ENCODE data around the gene PNPO.

Gene PNPO

GRCh38 chr17:47948706-47949196, 7.4 kb downstream of the PNPO start:
- no peak overlapping the region for H3K4me3 ChIP-seq (ENCODE audit: control insufficient read depth, low read depth, low read length)
- no peak for DNase-seq (ENCODE audit: low read depth)
- TF ChIP-seq CTCF (IDR thresholded peaks at IDR 0.05; ENCODE audit: control insufficient read depth, insufficient read depth, low read depth, low read length, missing control alignments) = no peak

GRCh38 chr17:47949197-47949759, 7.9 kb downstream of the PNPO start:
- peak; percentile 47 for DNase-seq (ENCODE audit: low read depth)

DNA sequence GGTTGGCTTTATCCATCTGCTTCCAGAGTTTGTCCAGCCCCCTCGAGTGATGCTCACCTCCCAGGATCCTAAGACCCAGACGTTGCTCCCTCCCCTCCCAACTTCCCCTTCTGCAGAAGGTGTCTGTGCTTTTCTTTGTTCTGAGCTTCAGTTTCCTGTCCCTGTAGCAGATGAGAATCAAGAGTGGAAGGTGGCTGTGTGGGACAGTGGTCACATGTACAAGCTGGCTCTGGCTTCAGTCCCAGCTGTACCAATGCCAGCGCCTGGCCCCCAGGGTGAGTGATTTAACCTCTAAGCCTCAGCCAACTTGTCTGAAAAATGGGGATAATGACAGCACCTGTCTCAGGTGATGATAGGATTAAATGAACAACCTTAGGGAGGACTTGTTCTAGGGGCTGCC, 8.6 kb downstream of the PNPO start:
- H3K4me3 ChIP-seq (ENCODE audit: control insufficient read depth, low read depth, low read length) = no peak overlapping the region
- TF ChIP-seq CTCF (IDR thresholded peaks at IDR 0.05; ENCODE audit: control insufficient read depth, insufficient read depth, low read depth, low read length, missing control alignments) = no peak
- no peak for DNase-seq (ENCODE audit: low read depth)

More at GRCh38 chr17:47949197-47949759, 7.9 kb downstream of the PNPO start:
- peak overlapping the region; percentile 4; the same call in 1 of the 2 replicates for H3K4me3 ChIP-seq (ENCODE audit: control insufficient read depth, low read depth, low read length)
- TF ChIP-seq CTCF (IDR thresholded peaks at IDR 0.05; ENCODE audit: control insufficient read depth, insufficient read depth, low read depth, low read length, missing control alignments) = peak; percentile 94

GRCh38 chr17:47950448-47950847, 9.1 kb downstream of the PNPO start:
- no peak for DNase-seq (ENCODE audit: low read depth)
- no peak for TF ChIP-seq CTCF (IDR thresholded peaks at IDR 0.05; ENCODE audit: control insufficient read depth, insufficient read depth, low read depth, low read length, missing control alignments)
- H3K4me3 ChIP-seq (ENCODE audit: control insufficient read depth, low read depth, low read length) = no peak overlapping the region

- no peak overlapping the region for H3K4me3 ChIP-seq (ENCODE audit: control insufficient read depth, low read depth, low read length)
- TF ChIP-seq CTCF (IDR thresholded peaks at IDR 0.05; ENCODE audit: control insufficient read depth, insufficient read depth, low read depth, low read length, missing control alignments) = no peak
- no peak for DNase-seq (ENCODE audit: low read depth)
These were observed 11.0 kb downstream of the PNPO start for GRCh38 chr17:47952171-47953021.

DNA sequence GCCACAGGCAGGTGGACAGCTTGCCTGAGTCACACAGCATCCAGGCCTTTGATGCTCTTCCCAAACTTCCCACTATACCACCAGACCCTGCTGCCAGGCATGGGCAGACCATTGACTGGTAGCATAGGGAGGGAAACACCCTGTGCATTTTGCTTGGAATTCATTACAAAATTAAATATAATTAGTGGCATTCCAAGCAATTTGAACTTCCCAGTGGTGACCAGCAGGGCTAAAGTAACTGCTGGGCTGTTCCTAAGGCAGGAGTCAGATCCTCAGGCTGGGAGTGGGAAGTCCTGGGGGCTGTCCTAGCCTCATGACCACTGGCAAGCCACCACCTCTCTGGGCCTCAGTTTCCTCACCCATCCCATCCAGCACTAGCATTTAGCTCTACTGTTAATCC, 12.5 kb downstream of the PNPO start:
- no peak overlapping the region for H3K4me3 ChIP-seq (ENCODE audit: control insufficient read depth, low read depth, low read length)
- DNase-seq (ENCODE audit: low read depth) = no peak
- no peak for TF ChIP-seq CTCF (IDR thresholded peaks at IDR 0.05; ENCODE audit: control insufficient read depth, insufficient read depth, low read depth, low read length, missing control alignments)

Measured in AG09309 (cell line).